Measurements from ENCODE around the gene B3GNT9. TPM values are rescaled to one million over a fixed set of nuclear protein-coding genes. Genes with fewer than 3 reads are reported as not detected.

Gene B3GNT9
- total RNA-seq, 1 experiment from 2014 or later: 6.8 TPM

DNA sequence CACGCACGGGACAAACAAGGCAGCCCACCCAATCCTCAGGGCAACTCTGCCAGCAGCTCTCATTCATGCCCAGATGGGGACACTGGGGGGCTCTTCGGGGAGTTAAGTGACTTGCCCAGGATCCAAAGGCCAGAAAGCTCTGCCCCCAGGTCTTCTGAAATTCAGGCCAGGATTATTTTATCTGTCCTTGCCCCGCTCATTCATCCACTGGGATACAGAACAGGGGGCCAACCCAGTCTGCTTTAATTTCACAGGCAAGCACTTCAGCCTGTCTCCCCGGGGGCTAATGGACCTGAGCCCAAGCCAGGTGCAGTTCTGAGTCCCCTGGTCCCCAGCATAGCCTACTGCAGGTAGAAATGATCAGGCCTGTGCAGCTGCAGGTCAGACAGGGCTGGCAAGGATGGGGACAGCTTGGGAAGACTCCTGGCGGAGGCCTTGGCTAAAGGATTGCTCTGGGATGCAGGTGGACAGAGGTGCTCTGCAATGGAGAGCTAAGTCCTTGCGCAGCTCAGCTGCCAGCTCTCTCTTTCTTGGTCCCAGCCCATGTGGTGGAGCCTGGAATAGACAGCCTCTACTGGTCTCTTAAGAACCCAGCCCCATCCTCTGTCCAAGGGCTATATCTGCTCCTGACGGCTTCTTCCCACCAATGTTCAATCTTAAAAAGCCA is 766 bp upstream of the B3GNT9 start:
- BruUV-seq (replicated peaks): no TSS peak
- DNase-seq: no peak
- Mint-ChIP-seq H3K4me1 (ENCODE audit: low read depth, unreplicated experiment) (peaks cover 10% of the 10 kb centered on the region), H3K4me3 (ENCODE audit: low read depth, unreplicated experiment) (peak overlapping the region; percentile 71), H3K27me3 (ENCODE audit: unreplicated experiment) (no peaks in the 10 kb centered on the region), H3K27ac (ENCODE audit: unreplicated experiment) (no peak overlapping the region), H3K36me3 (ENCODE audit: insufficient read depth, unreplicated experiment) (peaks cover 37% of the 10 kb centered on the region), H3K9me3 (ENCODE audit: low read depth, unreplicated experiment) (no peaks in the 10 kb centered on the region)
- intact Hi-C loops (cut with micrococcal nuclease; ENCODE audit: unreplicated experiment): loop anchor here (5.0 to 10.0 kb wide), 2 partner anchors 137 to 174 kb away; no protein-coding TSS in a partner anchor
- CTCF ChIA-PET: interaction anchor here (0.6 to 1.1 kb wide), 4 partner anchors 9 to 38 kb away, joined by 3 to 4 read pairs (median 3); partner anchors contain the start of gene NOL3
- TF ChIP-seq, protein P1, sequence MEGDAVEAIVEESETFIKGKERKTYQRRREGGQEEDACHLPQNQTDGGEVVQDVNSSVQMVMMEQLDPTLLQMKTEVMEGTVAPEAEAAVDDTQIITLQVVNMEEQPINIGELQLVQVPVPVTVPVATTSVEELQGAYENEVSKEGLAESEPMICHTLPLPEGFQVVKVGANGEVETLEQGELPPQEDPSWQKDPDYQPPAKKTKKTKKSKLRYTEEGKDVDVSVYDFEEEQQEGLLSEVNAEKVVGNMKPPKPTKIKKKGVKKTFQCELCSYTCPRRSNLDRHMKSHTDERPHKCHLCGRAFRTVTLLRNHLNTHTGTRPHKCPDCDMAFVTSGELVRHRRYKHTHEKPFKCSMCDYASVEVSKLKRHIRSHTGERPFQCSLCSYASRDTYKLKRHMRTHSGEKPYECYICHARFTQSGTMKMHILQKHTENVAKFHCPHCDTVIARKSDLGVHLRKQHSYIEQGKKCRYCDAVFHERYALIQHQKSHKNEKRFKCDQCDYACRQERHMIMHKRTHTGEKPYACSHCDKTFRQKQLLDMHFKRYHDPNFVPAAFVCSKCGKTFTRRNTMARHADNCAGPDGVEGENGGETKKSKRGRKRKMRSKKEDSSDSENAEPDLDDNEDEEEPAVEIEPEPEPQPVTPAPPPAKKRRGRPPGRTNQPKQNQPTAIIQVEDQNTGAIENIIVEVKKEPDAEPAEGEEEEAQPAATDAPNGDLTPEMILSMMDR (IDR thresholded peaks at IDR 0.05; ENCODE audit: unreplicated experiment): no peak

DNA sequence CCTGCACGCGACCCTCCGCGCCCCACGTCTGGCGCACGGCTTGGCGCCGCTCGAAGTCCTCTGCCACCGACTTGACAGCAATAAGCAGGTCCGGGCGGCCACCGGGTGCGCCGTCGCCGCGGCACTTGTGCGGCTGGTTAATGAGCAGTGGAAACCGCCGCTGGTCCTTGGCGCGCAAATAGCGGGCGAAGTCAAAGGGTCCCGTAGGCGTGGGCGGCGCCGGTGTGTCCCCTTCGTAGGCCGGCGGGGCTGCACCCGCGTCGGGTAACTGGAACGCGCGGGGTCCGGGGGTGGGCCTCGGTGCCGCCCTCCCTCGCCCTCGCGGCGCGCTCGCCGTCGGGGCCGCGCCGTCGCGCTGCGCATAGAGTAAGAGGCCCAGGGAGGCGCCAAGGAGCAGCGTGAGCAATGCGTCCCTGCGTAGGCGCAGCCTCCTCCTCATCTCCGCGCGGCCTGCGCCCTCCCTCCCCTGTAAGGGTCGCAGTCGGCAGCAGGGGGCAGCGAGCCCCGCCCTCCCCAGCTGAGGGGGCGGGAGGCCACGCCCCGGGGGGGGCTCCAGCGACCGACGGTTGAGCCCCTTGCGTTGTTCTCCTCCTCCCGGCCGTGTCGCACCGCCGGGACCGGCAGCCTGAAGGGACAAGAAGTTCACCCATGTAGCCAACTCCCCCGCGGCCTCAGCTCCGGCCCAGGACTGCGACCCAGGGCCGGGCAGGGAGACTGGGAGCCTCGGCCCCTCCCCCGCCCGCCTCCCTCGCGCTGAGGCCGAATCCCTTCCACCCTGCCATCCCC is 558 bp downstream of the B3GNT9 start:
- Mint-ChIP-seq H3K4me3 (ENCODE audit: low read depth, unreplicated experiment) (peak overlapping the region; percentile 71), H3K27ac (ENCODE audit: unreplicated experiment) (no peak overlapping the region), H3K36me3 (ENCODE audit: insufficient read depth, unreplicated experiment) (peaks cover 43% of the 10 kb centered on the region), H3K9me3 (ENCODE audit: low read depth, unreplicated experiment) (no peaks in the 10 kb centered on the region), H3K27me3 (ENCODE audit: unreplicated experiment) (no peaks in the 10 kb centered on the region), H3K4me1 (ENCODE audit: low read depth, unreplicated experiment) (no peaks in the 10 kb centered on the region)
- DNase-seq: peak; percentile 61
- BruUV-seq (replicated peaks): no TSS peak
- intact Hi-C loops (cut with micrococcal nuclease; ENCODE audit: unreplicated experiment): loop anchor here (5.0 to 10.0 kb wide), 2 partner anchors 135 to 173 kb away; no protein-coding TSS in a partner anchor
- TF ChIP-seq, protein P1 (IDR thresholded peaks at IDR 0.05; ENCODE audit: unreplicated experiment): no peak
- CTCF ChIA-PET: interaction anchor here (0.6 to 1.0 kb wide), 3 partner anchors 11 to 184 kb away, joined by 3 read pairs; no protein-coding TSS in a partner anchor

DNA sequence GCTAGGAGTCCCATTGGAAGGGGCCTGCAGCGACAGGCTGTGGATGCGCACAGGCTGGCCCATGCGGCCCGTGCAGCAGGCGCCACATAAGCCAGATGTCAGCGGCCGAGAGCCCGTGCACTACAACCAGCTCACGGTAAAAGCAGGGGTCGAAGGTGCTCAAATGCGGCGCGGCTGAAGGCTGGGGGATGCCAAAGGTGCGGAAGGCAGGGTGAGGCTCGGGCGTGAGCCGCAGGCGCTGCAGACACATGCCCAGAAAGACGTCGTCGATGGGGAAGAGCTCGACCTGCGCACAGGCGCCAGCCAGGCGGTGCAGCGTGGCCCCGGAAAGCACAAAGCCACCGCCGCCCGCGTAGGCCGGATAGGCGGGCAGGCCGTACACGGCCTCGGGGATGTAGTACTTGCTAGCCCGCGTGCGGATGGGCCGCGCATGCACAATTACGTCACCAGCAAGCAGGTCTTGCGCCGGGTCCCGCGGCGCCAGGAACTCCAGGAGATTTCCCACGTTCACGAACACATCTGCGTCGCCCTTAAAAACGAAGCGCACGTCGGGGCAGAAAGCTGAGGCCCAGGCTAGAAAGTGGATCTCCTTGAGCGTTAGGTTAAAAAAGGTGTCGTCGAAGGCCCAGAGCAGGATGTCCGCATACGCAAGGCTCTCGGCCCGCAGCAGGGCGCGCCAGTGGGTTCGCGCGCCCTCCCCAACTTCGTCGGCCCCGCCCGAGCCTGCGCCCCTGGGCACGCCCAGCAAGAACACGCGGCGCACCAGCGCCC is 1.3 kb downstream of the B3GNT9 start:
- Mint-ChIP-seq H3K9me3 (ENCODE audit: low read depth, unreplicated experiment) (no peaks in the 10 kb centered on the region), H3K4me3 (ENCODE audit: low read depth, unreplicated experiment) (peak overlapping the region; percentile 71), H3K36me3 (ENCODE audit: insufficient read depth, unreplicated experiment) (peaks cover 48% of the 10 kb centered on the region), H3K4me1 (ENCODE audit: low read depth, unreplicated experiment) (no peaks in the 10 kb centered on the region), H3K27ac (ENCODE audit: unreplicated experiment) (no peak overlapping the region), H3K27me3 (ENCODE audit: unreplicated experiment) (no peaks in the 10 kb centered on the region)
- DNase-seq: no peak
- TSS peak; percentile 28 for BruUV-seq (replicated peaks)
- CTCF ChIA-PET: interaction anchor here (0.6 kb wide), 1 partner anchor 56 kb away, joined by 3 read pairs; no protein-coding TSS in a partner anchor
- intact Hi-C loops (cut with micrococcal nuclease; ENCODE audit: unreplicated experiment): loop anchor here (5.0 to 10.0 kb wide), 2 partner anchors 135 to 172 kb away; no protein-coding TSS in a partner anchor
- TF ChIP-seq, protein P1 (IDR thresholded peaks at IDR 0.05; ENCODE audit: unreplicated experiment): no peak

DNA sequence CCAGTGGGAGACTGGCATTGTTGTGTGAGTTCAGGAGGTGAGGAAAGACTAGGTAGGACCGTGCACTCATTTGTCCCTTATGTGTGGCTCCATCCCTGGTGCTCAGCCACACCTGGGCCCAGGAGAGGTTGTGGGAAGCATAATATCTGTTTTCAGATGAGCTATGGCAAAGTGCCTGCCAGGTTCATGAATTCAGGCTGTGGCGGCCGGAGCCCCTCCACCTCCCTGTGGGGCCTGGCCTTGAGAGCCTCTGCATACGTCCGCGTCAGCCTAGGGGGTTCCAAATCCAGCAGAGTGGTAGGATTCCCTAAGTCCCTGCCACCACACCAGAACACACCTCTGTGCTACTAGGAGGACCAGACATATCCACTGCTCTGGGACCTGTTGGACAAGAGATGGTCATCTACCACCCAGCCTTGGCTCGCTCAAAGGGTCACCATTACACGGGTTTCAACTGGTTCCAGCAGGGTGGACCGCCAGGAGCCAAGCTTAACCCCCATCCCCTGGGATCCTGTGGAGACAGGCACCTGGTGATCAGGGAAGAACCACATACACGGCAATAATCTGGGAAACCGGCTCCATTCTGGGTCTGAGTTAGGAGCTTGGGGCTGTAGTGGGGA is 2.0 kb downstream of the B3GNT9 start:
- Mint-ChIP-seq H3K4me3 (ENCODE audit: low read depth, unreplicated experiment) (peak overlapping the region; percentile 71), H3K27ac (ENCODE audit: unreplicated experiment) (no peak overlapping the region), H3K9me3 (ENCODE audit: low read depth, unreplicated experiment) (no peaks in the 10 kb centered on the region), H3K36me3 (ENCODE audit: insufficient read depth, unreplicated experiment) (peaks cover 48% of the 10 kb centered on the region), H3K27me3 (ENCODE audit: unreplicated experiment) (no peaks in the 10 kb centered on the region), H3K4me1 (ENCODE audit: low read depth, unreplicated experiment) (no peaks in the 10 kb centered on the region)
- intact Hi-C loops (cut with micrococcal nuclease; ENCODE audit: unreplicated experiment): no loop called here
- TF ChIP-seq, protein P1 (IDR thresholded peaks at IDR 0.05; ENCODE audit: unreplicated experiment): no peak
- DNase-seq: no peak
- BruUV-seq (replicated peaks): no TSS peak
- CTCF ChIA-PET: interaction anchor here (0.6 kb wide), 1 partner anchor 55 kb away, joined by 3 read pairs; no protein-coding TSS in a partner anchor

Measured in Calu3 (cell line).